HAP-1 (cell line): Measurements from ENCODE around the gene KLHDC7B.

Source experiments
- DNase-seq, 2 experiments: peaks; one replicate each; pipeline ENCODE4 v3.0.0-alpha.2; 2016 to 2020; ENCODE audit warnings: low spot score in 2 of 2
- H3K27me3 ChIP-seq: fragments of 250-450 bp; sonication (Bioruptor Pico); 2 replicates; pipeline ENCODE4 v1.5.1; 2020; ENCODE audit warnings: low read depth, mild to moderate bottlenecking, moderate library complexity
- H3K36me3 ChIP-seq: fragments of 250-450 bp; sonication (Bioruptor Pico); replicated peaks from 2 replicates; pipeline ENCODE4 v1.5.1; 2020; ENCODE audit warnings: mild to moderate bottlenecking
- H3K4me1 ChIP-seq: fragments of 250-450 bp; sonication (Bioruptor Pico); 2 replicates; pipeline ENCODE4 v1.5.1; 2020; ENCODE audit warnings: mild to moderate bottlenecking
- H3K4me3 ChIP-seq: fragments of 250-450 bp; sonication (Bioruptor Pico); 2 replicates; pipeline ENCODE4 v1.5.1; 2020; ENCODE audit warnings: mild to moderate bottlenecking, moderate library complexity
- H3K9me3 ChIP-seq: fragments of 250-450 bp; sonication (Bioruptor Pico); 2 replicates; pipeline ENCODE4 v1.5.1; 2020; ENCODE audit warnings: mild to moderate bottlenecking, moderate library complexity
- in situ Hi-C: fragments of 300-500 bp; cut with MboI; formaldehyde crosslinking; loops from 3 replicates; pipeline ENCODE4 v1.14.3; 2020; ENCODE audit warnings: low sequenced_read_pairs, inconsistent platforms, mixed read lengths

Gene KLHDC7B

DNA sequence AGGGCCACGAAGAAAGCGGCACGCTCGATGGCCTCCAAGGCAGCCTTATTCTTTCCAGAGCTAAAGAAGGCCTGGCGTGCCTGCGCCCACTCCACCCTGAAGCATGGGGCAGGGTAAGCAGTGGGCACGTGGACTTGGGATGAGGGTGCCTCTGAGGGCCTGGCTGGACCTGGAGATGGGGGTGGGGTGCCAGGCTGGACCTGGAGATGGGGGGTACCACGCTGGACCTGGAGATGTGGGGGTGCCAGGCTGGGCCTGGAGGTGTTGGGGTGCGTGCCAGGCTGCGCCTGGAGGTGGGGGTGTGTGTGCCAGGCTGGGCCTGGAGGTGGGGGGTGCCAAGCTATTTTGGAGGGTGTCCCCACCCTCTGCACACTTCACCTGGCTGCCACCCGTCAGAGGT is 27.3 kb downstream of the KLHDC7B start:
- H3K36me3 ChIP-seq: peaks cover 80% of the 10 kb centered on the region
- H3K27me3 ChIP-seq: no peaks in the 10 kb centered on the region
- no peak overlapping the region for H3K4me3 ChIP-seq
- no peak for DNase-seq
- no peaks in the 10 kb centered on the region for H3K9me3 ChIP-seq
- in situ Hi-C loops: no loop called here
- no peaks in the 10 kb centered on the region for H3K4me1 ChIP-seq

DNA sequence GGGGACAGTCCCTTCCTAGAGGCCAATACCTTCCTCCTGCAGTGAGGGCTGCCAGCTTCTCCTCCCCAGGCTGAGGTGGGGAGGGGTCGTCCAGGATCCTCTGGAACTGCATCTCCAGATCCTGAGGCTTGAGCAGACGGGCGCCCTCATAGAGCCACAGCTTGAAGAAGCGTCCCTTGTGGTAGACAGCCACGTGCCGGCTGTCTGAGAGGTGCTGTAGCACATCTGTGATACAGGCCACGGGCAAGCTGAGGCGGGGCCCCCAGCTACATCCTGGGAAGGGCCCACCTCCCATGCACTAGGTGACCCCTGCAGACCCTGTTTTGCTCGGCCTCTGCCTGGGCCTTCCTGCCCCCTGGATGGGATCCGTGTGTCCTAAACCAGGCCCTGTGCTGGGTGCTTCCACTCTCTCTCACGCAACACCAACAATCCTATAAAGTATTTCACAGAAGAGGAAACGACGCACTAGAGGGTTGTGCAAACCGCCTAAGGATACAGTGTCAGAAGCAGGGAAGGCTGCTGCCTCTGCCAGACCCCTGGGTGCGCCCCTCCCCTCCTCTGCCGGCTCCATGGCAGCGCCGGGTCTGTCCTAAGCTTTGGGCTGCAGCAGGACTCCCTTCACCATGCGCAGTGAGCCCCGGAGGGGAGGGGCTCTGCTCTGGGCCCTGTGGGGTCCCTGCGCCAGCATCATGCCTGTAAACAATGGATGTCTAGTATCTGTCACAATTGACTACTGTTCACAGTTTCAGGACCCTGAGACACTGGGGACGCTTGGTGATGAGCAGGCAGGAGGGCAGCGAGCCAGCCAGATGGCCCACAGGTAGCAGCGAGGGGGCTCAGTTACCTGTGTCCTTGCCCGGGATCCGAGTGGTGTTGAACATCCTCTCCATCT is 28.0 kb downstream of the KLHDC7B start:
- in situ Hi-C loops: no loop called here
- H3K9me3 ChIP-seq: no peaks in the 10 kb centered on the region
- no peaks in the 10 kb centered on the region for H3K27me3 ChIP-seq
- no peaks in the 10 kb centered on the region for H3K4me1 ChIP-seq
- peaks cover 81% of the 10 kb centered on the region for H3K36me3 ChIP-seq
- H3K4me3 ChIP-seq: no peak overlapping the region
- DNase-seq: no peak

DNA sequence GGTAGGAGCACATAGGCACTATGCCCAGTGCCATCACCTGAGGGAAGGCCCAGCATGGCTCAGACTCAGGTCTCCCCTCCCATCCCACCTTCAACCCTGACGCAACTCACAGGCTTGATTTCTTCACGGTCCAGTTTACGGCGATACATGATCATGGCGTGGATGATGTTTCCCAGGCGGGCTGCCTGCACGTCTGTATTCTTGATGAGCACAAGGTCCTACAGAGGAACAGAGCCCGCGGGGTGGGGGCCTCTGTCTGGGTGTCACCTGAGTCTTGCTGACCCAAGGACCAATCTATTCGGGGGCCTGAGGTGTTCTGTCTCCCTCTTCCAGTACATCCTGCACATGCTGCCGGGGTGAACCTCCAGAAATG is 28.7 kb downstream of the KLHDC7B start:
- peaks cover 81% of the 10 kb centered on the region for H3K36me3 ChIP-seq
- no peaks in the 10 kb centered on the region for H3K4me1 ChIP-seq
- no peaks in the 10 kb centered on the region for H3K9me3 ChIP-seq
- no peaks in the 10 kb centered on the region for H3K27me3 ChIP-seq
- DNase-seq: no peak
- in situ Hi-C loops: no loop called here
- no peak overlapping the region for H3K4me3 ChIP-seq

DNA sequence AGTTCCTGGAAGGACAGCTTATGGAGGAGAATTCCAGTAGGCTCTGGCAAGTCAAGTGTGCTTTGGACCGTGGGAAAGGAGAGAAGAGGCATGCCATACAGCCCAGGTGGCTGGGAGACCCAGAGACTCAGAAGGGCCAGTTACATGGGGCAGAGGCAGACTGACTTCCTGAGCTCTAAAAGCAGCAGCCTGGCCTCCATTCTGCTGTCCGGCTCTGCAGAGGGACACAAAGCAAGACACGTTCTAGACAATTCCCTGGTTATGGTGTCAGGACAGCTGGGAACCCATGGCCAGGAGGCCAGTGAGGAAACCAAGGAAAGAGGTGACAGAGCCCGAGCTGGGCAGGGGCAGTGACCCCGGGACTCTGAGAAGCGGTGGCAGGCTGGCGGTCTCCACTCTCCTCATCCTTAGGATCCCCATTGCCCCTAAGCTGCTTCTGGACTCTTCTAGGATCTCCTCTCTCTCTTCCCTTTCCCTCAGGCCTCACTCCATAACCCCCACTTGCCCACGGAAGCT is 29.8 kb downstream of the KLHDC7B start:
- Histone ChIP-seq H3K36me3 (peaks cover 81% of the 10 kb centered on the region), H3K9me3 (no peaks in the 10 kb centered on the region), H3K4me3 (no peak overlapping the region), H3K4me1 (no peaks in the 10 kb centered on the region), H3K27me3 (no peaks in the 10 kb centered on the region)
- in situ Hi-C loops: no loop called here
- no peak for DNase-seq

DNA sequence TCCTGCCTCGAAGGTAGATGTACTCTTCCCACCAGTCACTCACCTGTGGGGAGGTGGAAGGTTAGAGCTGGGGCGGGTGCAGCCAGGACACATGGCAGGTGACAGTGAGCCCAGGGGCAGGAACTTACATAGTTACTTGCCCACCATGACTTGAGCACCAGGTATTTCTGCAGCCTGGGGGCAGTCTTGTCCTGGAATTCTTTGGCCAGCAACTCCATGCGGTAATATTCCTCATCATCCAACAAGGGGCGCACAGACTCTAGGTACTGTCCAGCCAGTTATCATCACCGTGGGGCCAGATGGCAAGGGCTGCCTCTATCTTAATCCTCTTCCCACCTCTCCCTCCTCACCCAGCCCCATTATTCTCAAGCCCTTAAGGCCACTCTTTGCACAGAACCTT is 30.4 kb downstream of the KLHDC7B start:
- no peaks in the 10 kb centered on the region for H3K9me3 ChIP-seq
- in situ Hi-C loops: no loop called here
- DNase-seq: peak; percentile 17 to 45
- no peaks in the 10 kb centered on the region for H3K4me1 ChIP-seq
- no peaks in the 10 kb centered on the region for H3K27me3 ChIP-seq
- H3K36me3 ChIP-seq: peaks cover 79% of the 10 kb centered on the region
- no peak overlapping the region for H3K4me3 ChIP-seq

DNA sequence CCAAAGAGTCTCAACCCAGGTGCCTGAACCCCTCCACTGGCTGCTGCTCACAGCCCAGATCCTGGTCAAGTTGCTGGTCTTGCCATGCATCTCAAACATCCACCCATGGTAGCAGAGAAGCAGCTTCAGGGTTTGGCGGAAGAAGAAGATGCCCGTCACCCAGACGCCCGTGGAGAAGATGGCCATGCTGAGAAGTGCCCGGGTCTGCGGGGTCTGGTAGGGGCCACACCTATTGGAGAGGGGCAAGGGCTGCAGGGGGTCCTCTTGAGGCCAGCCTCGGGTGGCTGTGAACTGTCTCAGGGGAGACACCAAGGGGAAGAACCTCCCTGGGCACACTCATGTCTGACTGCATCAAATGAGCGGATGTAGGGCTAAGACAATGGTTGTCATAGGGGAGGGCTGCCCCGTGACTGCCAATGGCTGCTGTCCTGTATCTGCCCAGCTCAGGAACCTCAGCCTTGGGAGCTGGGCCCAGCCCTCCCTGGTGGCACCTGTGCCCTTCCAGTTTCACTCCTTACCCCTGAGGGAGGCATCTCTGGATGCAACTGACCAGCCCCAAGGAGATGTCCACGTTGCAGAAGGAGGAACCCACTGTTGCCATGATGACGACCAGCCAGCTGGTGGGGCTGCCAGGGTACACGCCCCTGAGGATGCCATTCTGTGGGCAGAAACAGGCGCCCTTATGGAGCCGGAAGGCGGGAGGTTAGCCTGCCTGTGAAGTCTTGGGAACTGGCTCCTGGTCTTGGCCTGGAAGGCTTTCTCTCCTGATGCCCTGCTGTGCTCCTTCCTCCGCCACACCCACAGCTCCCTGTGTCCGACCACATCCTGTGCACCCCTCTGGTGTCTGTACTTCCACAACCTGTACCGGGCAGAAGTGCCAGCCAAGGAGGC is 31.4 kb downstream of the KLHDC7B start:
- H3K9me3 ChIP-seq: no peaks in the 10 kb centered on the region
- in situ Hi-C loops: no loop called here
- H3K4me3 ChIP-seq: no peak overlapping the region
- DNase-seq: no peak
- peaks cover 73% of the 10 kb centered on the region for H3K36me3 ChIP-seq
- peaks cover 7% of the 10 kb centered on the region for H3K4me1 ChIP-seq
- no peaks in the 10 kb centered on the region for H3K27me3 ChIP-seq

DNA sequence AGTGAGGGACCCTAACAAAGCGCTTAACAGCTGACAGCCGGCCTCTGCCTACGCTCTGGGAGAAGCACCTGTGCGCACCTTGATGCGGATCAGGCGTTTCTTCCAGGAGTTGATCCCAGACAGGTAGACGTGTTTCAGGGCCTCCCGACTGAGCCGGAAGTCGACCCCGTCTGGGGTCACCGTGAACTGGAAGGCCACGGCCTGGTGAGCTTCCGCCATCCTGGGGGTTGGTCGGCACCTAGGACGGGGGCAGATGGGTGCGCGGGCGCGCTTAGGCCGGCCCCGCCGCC is 31.9 kb downstream of the KLHDC7B start:
- Histone ChIP-seq H3K9me3 (no peaks in the 10 kb centered on the region), H3K4me1 (peaks cover 7% of the 10 kb centered on the region), H3K27me3 (no peaks in the 10 kb centered on the region), H3K36me3 (peaks cover 67% of the 10 kb centered on the region), H3K4me3 (no peak overlapping the region)
- in situ Hi-C loops: no loop called here
- DNase-seq: no peak

DNA sequence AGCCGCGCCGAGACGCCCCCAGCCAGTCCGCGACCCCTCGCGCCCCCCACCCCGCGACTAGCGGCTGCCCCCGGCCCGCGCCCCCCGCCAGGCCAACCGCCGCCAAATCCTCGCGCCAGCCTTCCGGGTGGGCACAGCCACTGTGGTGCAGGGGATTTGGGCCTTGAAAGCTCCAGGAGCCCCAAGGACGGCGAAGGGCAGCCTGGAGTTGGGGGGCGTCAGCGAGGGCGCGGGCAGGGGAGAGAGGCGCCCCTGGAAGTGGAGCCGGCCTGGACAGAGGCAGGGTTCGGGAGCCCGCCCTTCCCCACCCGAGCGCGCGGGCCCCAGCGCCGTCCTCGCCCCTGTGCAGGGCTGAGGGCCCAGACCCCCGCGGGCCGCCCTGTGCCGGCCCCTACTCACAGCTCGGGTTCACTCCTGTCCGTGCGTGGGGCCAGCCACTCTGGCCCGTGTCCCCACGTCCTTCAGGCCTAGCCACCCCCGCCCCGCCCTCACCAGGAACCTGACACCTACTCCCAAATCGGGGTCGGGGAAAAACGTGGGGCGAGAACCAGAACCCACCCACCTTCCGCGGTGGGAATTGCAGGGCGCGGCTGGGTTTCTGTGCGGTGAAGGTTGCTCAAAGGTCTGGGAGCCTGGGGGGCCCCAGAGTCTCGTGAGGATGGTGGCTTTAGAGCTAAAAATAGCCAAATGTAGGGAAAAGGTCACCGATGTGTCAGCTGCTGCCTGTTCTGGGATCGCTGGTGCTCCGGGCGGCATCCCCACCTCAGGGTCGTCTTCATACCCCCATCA is 32.5 kb downstream of the KLHDC7B start, which contains the start of gene CPT1B:
TSS of gene CPT1B (minus strand) at position 441 of the 789 bp plus-strand sequence. CDS start 512 bp downstream, outside the sequence.
- H3K27me3 ChIP-seq: no peaks in the 10 kb centered on the region
- H3K36me3 ChIP-seq: peaks cover 62% of the 10 kb centered on the region
- DNase-seq: no peak
- H3K4me1 ChIP-seq: peaks cover 7% of the 10 kb centered on the region
- no peaks in the 10 kb centered on the region for H3K9me3 ChIP-seq
- in situ Hi-C loops: no loop called here
- H3K4me3 ChIP-seq: no peak within 1 kb of the TSS

DNA sequence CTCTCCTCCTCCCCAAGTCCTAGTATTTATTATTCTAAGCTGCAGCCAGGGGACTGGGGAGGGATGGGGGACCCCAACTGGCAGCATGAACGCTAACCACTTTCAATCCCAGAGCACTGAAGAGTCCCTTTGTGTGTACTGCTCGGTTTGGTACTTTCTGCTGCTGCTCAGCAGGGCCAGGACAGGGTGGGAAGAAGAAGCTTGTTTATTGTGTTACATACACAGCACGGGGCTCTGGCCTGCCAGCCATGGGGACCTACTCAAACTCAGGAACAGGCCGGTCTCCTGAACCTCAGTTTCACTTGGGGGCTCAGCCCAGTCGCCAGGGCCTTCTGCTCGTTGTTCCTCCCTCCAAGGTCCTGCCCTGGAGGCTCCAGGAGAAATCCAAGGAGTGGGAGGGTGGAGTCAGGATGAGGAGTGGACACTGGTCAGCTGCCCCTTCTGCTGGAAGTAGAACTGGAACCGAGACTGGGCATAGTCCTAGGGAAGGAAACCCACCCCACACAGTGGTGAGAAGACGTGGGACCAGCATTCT is 33.1 kb downstream of the KLHDC7B start:
- H3K27me3 ChIP-seq: no peaks in the 10 kb centered on the region
- in situ Hi-C loops: no loop called here
- no peak overlapping the region for H3K4me3 ChIP-seq
- peaks cover 11% of the 10 kb centered on the region for H3K4me1 ChIP-seq
- DNase-seq: no peak
- no peaks in the 10 kb centered on the region for H3K9me3 ChIP-seq
- peaks cover 55% of the 10 kb centered on the region for H3K36me3 ChIP-seq

DNA sequence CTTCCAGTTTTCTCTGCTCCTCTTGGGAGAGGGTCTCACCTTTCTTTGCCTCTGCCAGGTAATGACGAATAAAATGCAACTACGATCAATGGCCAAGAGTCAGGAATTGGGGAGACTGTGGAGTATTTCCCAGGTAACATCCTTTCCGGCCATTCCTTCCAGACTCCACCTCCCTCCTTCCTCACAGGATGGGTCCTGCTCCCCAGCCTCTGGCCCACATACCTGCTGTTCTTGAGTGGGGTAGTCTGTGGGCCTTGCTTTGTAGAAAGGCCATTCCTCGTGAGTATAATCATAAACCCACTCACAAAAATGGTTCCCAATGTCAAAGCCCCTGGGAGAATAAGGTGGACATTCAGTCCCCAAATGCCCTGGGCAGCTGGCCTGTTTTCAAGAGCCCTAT is 34.1 kb downstream of the KLHDC7B start:
- peaks cover 47% of the 10 kb centered on the region for H3K36me3 ChIP-seq
- no peaks in the 10 kb centered on the region for H3K9me3 ChIP-seq
- H3K27me3 ChIP-seq: no peaks in the 10 kb centered on the region
- peaks cover 12% of the 10 kb centered on the region for H3K4me1 ChIP-seq
- in situ Hi-C loops: no loop called here
- DNase-seq: no peak
- H3K4me3 ChIP-seq: no peak overlapping the region

DNA sequence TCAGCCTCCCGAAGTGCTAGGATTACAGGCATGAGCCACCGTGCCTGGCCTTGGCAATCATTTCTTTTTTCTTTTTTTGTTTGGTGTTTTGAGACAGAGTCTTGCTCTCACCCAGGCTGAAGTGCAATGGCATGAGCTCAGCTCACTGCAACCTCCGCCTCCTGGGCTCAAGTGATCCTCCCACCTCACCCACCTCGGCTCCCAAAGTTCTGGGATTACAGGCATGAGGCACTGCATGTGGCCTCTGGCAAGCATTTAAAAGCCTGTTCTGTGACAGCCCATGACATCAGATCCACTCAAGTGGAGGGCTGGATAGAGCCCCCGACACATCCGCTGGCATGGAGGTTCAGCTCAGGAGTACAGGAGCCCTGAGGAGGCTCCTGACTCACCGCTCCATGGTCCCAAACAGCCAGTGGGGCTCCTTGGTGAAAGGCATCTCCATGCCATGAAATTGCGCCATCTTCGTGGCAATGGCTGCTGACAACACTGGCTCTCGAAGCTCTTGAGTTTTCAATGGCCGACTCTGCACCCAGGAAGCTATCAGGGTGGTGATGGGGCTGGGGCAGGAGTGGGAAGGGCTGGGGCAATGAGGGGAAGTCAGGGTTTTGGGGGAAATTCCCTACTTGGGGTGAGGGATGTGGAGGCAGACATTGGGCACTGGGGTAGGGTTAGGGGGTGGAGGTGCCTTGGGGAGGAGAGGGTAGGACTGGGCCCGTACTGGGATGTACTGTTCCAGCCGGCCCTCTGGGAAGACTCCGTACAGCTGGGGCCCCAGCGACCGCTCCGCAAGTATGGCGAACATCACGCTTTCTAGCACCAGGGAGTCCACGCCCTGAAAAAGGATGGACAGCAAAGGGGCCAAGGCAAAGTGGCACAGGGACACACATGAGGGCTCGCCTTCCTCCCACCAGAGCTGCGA is 35.6 kb downstream of the KLHDC7B start:
- Histone ChIP-seq H3K4me3 (peak overlapping the region; percentile 91), H3K4me1 (peaks cover 12% of the 10 kb centered on the region), H3K36me3 (peaks cover 37% of the 10 kb centered on the region), H3K9me3 (no peaks in the 10 kb centered on the region), H3K27me3 (no peaks in the 10 kb centered on the region)
- in situ Hi-C loops: no loop called here
- DNase-seq: no peak

DNA sequence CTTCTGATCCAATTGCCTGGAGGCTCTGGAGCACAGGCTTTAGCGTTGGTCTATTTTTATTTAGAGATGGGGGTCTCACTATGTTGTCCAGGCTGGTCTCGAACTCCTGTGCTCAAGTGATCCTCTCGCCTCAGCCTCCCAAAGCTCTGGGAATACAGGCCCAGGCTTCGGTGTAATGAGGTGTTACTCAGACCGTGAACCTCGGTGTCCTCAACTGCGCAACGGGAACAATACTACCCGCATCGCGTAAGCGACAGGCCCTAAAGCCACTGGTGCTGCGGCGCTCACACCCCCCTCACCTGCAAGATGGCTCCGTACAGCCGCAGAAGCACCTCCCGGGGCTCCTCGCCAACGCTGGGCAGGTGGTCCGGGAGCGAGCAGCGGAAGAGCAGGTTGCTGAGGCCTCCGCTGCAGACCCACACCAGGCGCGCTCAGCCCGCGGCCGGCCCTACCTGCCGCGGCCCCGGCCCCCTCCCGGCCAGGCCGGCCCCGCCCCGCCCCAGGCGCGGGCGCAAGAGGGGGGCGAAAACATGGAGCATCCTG is 36.3 kb downstream of the KLHDC7B start:
- Histone ChIP-seq H3K4me1 (peaks cover 12% of the 10 kb centered on the region), H3K9me3 (no peaks in the 10 kb centered on the region), H3K4me3 (peak overlapping the region; percentile 91), H3K36me3 (peaks cover 32% of the 10 kb centered on the region), H3K27me3 (no peaks in the 10 kb centered on the region)
- in situ Hi-C loops: no loop called here
- peak in 1 of 2 experiments; percentile 48 for DNase-seq
